ENCODE results near the gene ZNF618.

Gene ZNF618

GRCh38 chr9:114089206-114089840, 213.2 kb downstream of the ZNF618 start:
- no peak for TF ChIP-seq CTCF (conservative IDR thresholded peaks at IDR 0.05; ENCODE audit: low read length)
- DNase-seq (ENCODE audit: low read depth): no peak
- no peak overlapping the region for H3K4me3 ChIP-seq (ENCODE audit: low read length)

DNA sequence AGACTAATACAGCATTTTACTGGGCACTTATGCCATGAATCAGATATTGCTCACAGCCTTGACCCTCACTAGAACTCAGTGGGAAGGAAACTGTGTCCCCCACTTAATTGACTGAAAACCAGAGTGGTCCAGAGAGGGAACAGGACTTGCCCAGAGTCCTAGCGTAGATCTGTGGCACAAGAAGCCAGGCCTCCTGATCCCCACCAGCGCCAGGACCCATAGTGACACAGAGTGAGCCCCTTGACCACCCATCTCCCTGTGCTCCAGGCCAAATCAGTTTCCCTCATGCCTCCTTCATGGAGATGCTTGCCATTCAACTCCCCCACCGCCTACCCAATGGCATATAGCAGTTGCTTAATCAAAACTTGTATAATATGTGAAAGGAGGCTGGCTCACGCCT, 214.7 kb downstream of the ZNF618 start:
- no peak for DNase-seq (ENCODE audit: low read depth)
- no peak overlapping the region for H3K4me3 ChIP-seq (ENCODE audit: low read length)
- TF ChIP-seq CTCF (conservative IDR thresholded peaks at IDR 0.05; ENCODE audit: low read length): no peak

GRCh38 chr9:114091711-114092110, 215.6 kb downstream of the ZNF618 start:
- no peak for DNase-seq (ENCODE audit: low read depth)

GRCh38 chr9:114092336-114092735, 216.2 kb downstream of the ZNF618 start:
- TF ChIP-seq CTCF (conservative IDR thresholded peaks at IDR 0.05; ENCODE audit: low read length): no peak
- no peak overlapping the region for H3K4me3 ChIP-seq (ENCODE audit: low read length)
- no peak for DNase-seq (ENCODE audit: low read depth)

More at GRCh38 chr9:114091711-114092110, 215.6 kb downstream of the ZNF618 start:
- no peak for TF ChIP-seq CTCF (conservative IDR thresholded peaks at IDR 0.05; ENCODE audit: low read length)
- no peak overlapping the region for H3K4me3 ChIP-seq (ENCODE audit: low read length)

DNA sequence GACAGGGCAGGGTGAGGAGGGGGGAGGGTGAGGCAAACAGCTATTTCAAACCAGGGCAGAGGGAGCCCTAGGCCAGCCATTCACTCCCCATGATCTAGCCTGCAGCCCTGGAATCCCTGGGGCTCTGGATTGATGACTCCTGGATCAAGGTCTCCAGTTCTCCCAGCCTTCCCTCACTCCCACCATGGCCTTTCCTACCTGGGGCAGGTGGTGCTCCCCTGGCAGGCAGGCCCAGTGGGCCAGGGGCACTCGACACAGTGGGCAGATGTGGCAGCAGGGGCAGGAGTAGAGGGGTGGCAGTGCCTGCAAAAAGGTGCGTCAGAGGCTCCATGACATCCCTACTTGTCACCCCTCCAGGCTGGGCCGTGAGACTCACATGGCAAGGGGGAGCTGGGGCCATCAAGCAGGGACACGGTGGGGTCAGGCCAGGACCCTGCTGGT, 216.9 kb downstream of the ZNF618 start:
- DNase-seq (ENCODE audit: low read depth): no peak
- no peak overlapping the region for H3K4me3 ChIP-seq (ENCODE audit: low read length)
- no peak for TF ChIP-seq CTCF (conservative IDR thresholded peaks at IDR 0.05; ENCODE audit: low read length)

DNA sequence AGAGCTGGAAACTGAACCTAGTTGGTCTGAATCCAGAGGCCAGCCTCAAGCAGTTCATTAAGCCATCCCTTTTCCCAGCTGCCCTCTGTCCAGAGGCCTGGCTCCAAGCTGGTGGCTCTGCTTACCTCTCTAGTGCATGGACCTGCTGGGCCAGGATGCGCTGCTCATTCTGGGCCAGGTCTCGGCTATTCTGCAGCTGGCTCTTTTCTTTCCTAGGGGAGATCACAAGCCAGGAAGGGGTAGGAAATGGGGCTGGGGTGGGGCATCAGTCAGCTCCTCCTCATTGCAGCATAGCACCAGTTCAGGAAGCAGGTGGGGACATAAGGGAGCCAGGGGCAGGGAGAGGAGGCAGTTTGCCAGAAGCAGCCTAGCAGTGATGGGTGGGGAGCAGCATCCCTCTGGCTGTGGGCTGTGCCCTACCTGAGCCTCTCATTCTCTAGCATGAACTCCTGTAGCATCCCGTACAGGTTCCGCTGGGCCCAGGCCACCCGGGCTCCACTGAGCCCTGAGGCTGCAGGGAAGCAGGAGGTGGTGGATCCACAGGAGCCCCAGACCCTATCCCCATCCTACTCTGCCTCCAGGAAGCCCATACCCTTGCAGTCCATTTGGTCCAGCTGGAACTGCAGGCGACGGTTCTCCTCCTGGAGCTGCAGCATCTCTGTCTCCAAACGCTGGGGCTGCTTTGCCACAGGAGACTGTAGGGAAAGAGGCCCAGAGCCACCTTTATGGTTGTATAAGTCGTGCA, 217.8 kb downstream of the ZNF618 start:
- TF ChIP-seq CTCF (conservative IDR thresholded peaks at IDR 0.05; ENCODE audit: low read length): no peak
- DNase-seq (ENCODE audit: low read depth): no peak
- H3K4me3 ChIP-seq (ENCODE audit: low read length): no peak overlapping the region

- no peak for TF ChIP-seq CTCF (conservative IDR thresholded peaks at IDR 0.05; ENCODE audit: low read length)
- DNase-seq (ENCODE audit: low read depth): no peak
- H3K4me3 ChIP-seq (ENCODE audit: low read length): no peak overlapping the region
Observed at GRCh38 chr9:114094971-114095370, 218.9 kb downstream of the ZNF618 start.
